Neural cell (in vitro differentiated cells): Measurements from ENCODE around the gene NOLC1. TPM values are rescaled to one million over a fixed set of nuclear protein-coding genes. Genes with fewer than 3 reads are reported as not detected.

Experiments
- H2AFZ ChIP-seq: fragments of 200-600, 300-800 bp; sonication (generic), shearing (Covaris generic); 2 replicates; pipeline ENCODE4 v1.6.0; 2014; ENCODE audit warnings: low read depth, mild to moderate bottlenecking, antibody characterized with exemption, low read length, moderate library complexity
- H3F3A ChIP-seq: fragments of 200-600 bp; shearing (Covaris generic); 2 replicates; pipeline ENCODE4 v1.6.1; 2016; ENCODE audit warnings: mild to moderate bottlenecking, moderate library complexity, mixed read lengths, antibody characterized with exemption, low read length; ENCODE audit not compliant: insufficient read depth, poor library complexity, severe bottlenecking
- H3K27ac ChIP-seq: fragments of 200-600, 300-800 bp; sonication (generic), shearing (Covaris generic); 2 replicates; pipeline ENCODE4 v1.5.1; 2014; ENCODE audit warnings: mild to moderate bottlenecking, low read length, moderate library complexity
- H3K27me3 ChIP-seq: fragments of 300-800, 200-600 bp; sonication (generic), shearing (Covaris generic); 2 replicates; pipeline ENCODE4 v1.6.0; 2014; ENCODE audit warnings: mild to moderate bottlenecking, low read depth, low read length, moderate library complexity; ENCODE audit not compliant: insufficient read depth
- H3K36me3 ChIP-seq: fragments of 300-800, 200-600 bp; sonication (generic), shearing (Covaris generic); 2 replicates; pipeline ENCODE4 v1.5.1; 2014; ENCODE audit warnings: mild to moderate bottlenecking, antibody characterized with exemption, low read length, moderate library complexity; ENCODE audit not compliant: insufficient read depth
- H3K4me2 ChIP-seq: fragments of 300-800, 200-600 bp; sonication (generic), shearing (Covaris generic); 2 replicates; pipeline ENCODE4 v1.6.0; 2014; ENCODE audit warnings: mild to moderate bottlenecking, low read length
- H3K4me3 ChIP-seq: fragments of 300-800, 200-600 bp; sonication (generic), shearing (Covaris generic); 2 replicates; pipeline ENCODE4 v1.5.1; 2014; ENCODE audit warnings: mild to moderate bottlenecking, low read length, moderate library complexity
- H3K79me2 ChIP-seq: fragments of 200-600 bp; shearing (Covaris generic); replicated peaks from 2 replicates; pipeline ENCODE4 v1.6.0; 2014; ENCODE audit warnings: mild to moderate bottlenecking, low read length, moderate library complexity; ENCODE audit not compliant: insufficient read depth
- H3K9ac ChIP-seq: fragments of 300-800, 200-600 bp; sonication (generic), shearing (Covaris generic); 2 replicates; pipeline ENCODE4 v1.6.1; 2016; ENCODE audit warnings: mild to moderate bottlenecking, low read length, mixed read lengths
- H3K9me2 ChIP-seq: fragments of 200-600 bp; shearing (Covaris generic); 2 replicates; pipeline ENCODE4 v1.6.1; 2016; ENCODE audit warnings: mild to moderate bottlenecking, low read length, mixed read lengths; ENCODE audit not compliant: insufficient read depth
- H3K9me3 ChIP-seq: fragments of 200-600, 300-800 bp; sonication (generic), shearing (Covaris generic); 2 replicates; pipeline ENCODE4 v1.6.1; 2016; ENCODE audit warnings: mild to moderate bottlenecking, mixed run types, low read length, moderate library complexity, mixed read lengths
- H4K20me1 ChIP-seq: fragments of 200-600 bp; shearing (Covaris generic); 2 replicates; pipeline ENCODE4 v1.6.1; 2016; ENCODE audit warnings: mild to moderate bottlenecking, mixed run types; ENCODE audit not compliant: insufficient read depth
- CTCF ChIP-seq: fragments of 450-650 bp; IDR thresholded peaks from 2 replicates; pipeline ENCODE4 v1.5.1; 2014; ENCODE audit warnings: antibody characterized with exemption, mild to moderate bottlenecking, moderate library complexity; ENCODE audit not compliant: poor library complexity, severe bottlenecking
- EP300 ChIP-seq: fragments of 450-650 bp; conservative IDR thresholded peaks from 2 replicates; pipeline ENCODE4 v1.6.1; 2014; ENCODE audit warnings: antibody characterized with exemption, mild to moderate bottlenecking, moderate library complexity; ENCODE audit not compliant: poor library complexity, severe bottlenecking
- EZH2 ChIP-seq: fragments of 200-600, 300-800 bp; shearing (Covaris generic), sonication (generic); IDR thresholded peaks from 2 replicates; pipeline ENCODE4 v1.6.1; 2014; ENCODE audit warnings: antibody characterized with exemption, low read length, borderline replicate concordance, mild to moderate bottlenecking; ENCODE audit not compliant: insufficient read depth, poor library complexity, severe bottlenecking
- MXI1 ChIP-seq: fragments of 450-650 bp; conservative IDR thresholded peaks from 2 replicates; pipeline ENCODE4 v1.6.1; 2014; ENCODE audit warnings: antibody characterized with exemption, mild to moderate bottlenecking; ENCODE audit not compliant: poor library complexity, severe bottlenecking
- POLR2AphosphoS5 ChIP-seq: IDR thresholded peaks from 2 replicates; pipeline ENCODE4 v1.6.1; 2012
- RAD21 ChIP-seq: fragments of 450-650 bp; conservative IDR thresholded peaks from 2 replicates; pipeline ENCODE4 v1.6.1; 2014; ENCODE audit warnings: antibody characterized with exemption, mild to moderate bottlenecking, moderate library complexity
- REST ChIP-seq: IDR thresholded peaks from 2 replicates; pipeline ENCODE4 v1.6.1; 2012; ENCODE audit warnings: borderline replicate concordance
- SMC3 ChIP-seq: fragments of 450-650 bp; conservative IDR thresholded peaks from 2 replicates; pipeline ENCODE4 v1.6.1; 2014; ENCODE audit warnings: antibody characterized with exemption, mild to moderate bottlenecking, moderate library complexity; ENCODE audit not compliant: poor library complexity
- TAF1 ChIP-seq: IDR thresholded peaks from 2 replicates; pipeline ENCODE4 v1.6.1; 2012; ENCODE audit warnings: low read depth
- polyA plus RNA-seq: library from polyadenylated mRNA; depleted of rRNA; stranded (reverse); fragments of >200 nt; gene quantifications from 2 replicates; pipeline ENCODE4 v1.2.3, GENCODE V29; 2014

Gene NOLC1
- polyA plus RNA-seq, 1 donor from 2014 or later, result 36.0 TPM

- H3K27me3 ChIP-seq, result no peaks in the 10 kb centered on the region
- no peaks in the 10 kb centered on the region for H4K20me1 ChIP-seq
These were observed 7.6 kb downstream of the NOLC1 start for GRCh38 chr10:102159831-102160230.

GRCh38 chr10:102163342-102163989 lies 11.3 kb downstream of the NOLC1 start:
- Histone ChIP-seq H4K20me1 (no peaks in the 10 kb centered on the region), H3K79me2 (no peaks in the 10 kb centered on the region), H3K36me3 (no peaks in the 10 kb centered on the region), H3K9me2 (no peaks in the 10 kb centered on the region), H3K4me3 (no peak overlapping the region), H3K27me3 (no peaks in the 10 kb centered on the region), H2AFZ (no peak overlapping the region), H3K4me2 (no peak overlapping the region), H3K9ac (no peak overlapping the region), H3K9me3 (no peaks in the 10 kb centered on the region), H3K27ac (no peak overlapping the region), H3F3A (no peaks in the 10 kb centered on the region)
- no peak for TF ChIP-seq CTCF
- no peak for TF ChIP-seq EP300
- TF ChIP-seq POLR2AphosphoS5, result no peak
- no peak for TF ChIP-seq MXI1
- TF ChIP-seq RAD21, result no peak
- TF ChIP-seq TAF1, result no peak

More at GRCh38 chr10:102159831-102160230, 7.6 kb downstream of the NOLC1 start:
- no peaks in the 10 kb centered on the region for H3K36me3 ChIP-seq
- no peaks in the 10 kb centered on the region for H3K9me3 ChIP-seq
- no peak overlapping the region for H3K4me3 ChIP-seq
- no peak overlapping the region for H3K9ac ChIP-seq
- H2AFZ ChIP-seq, result no peak overlapping the region
- H3K27ac ChIP-seq, result no peak overlapping the region
- peaks cover 4% of the 10 kb centered on the region for H3K79me2 ChIP-seq
- H3K9me2 ChIP-seq, result no peaks in the 10 kb centered on the region
- H3F3A ChIP-seq, result no peaks in the 10 kb centered on the region
- no peak overlapping the region for H3K4me2 ChIP-seq
- TF ChIP-seq EP300 (no peak), CTCF (no peak), RAD21 (no peak), MXI1 (no peak), SMC3 (no peak), REST (no peak), POLR2AphosphoS5 (no peak), EZH2 (no peak)
